22Rv1 (cell line): ENCODE measurements around the gene COL5A2.

ENCODE experiments used
- H3K27ac ChIP-seq: fragments of 450-650 bp; 2 replicates; pipeline ENCODE4 v1.5.1; 2017
- CTCF ChIP-seq: fragments of 450-650 bp; IDR thresholded peaks from 2 replicates; pipeline ENCODE4 v1.5.1; 2017; ENCODE audit warnings: mild to moderate bottlenecking
- ZFX ChIP-seq: fragments of 450-650 bp; IDR thresholded peaks from 2 replicates; pipeline ENCODE4 v1.6.1; 2017; ENCODE audit warnings: antibody characterized with exemption, borderline replicate concordance

Gene COL5A2

GRCh38 chr2:188983427-188984064 is 196.0 kb downstream of the COL5A2 start:
- no peak for TF ChIP-seq CTCF
- no peak for TF ChIP-seq ZFX

More at GRCh38 chr2:188983427-188984064, 196.0 kb downstream of the COL5A2 start:
- H3K27ac ChIP-seq = no peak overlapping the region
